GM21515 (cell line): ENCODE measurements around the gene PHLDB1.
"Not testable (repeated sequence)": the region's sequence is repeated elsewhere in the genome, so short reads cannot be mapped to it uniquely, and the experiment has no call there.

Experiments used
- ATAC-seq: cut with Tn5 transposase; IDR thresholded peaks from one replicate; pipeline ENCODE4 v1.9.1; 2021; ENCODE audit not compliant: unreplicated experiment

Gene PHLDB1

GRCh38 chr11:118605116-118605867, 2.1 kb upstream of the PHLDB1 start:
- no peak for ATAC-seq

GRCh38 chr11:118606157-118606843, 1.1 kb upstream of the PHLDB1 start:
- no peak for ATAC-seq

- no peak for ATAC-seq
These were observed 579 bp upstream of the PHLDB1 start for GRCh38 chr11:118606844-118607228.

- ATAC-seq = no peak
These were observed 1.2 kb downstream of the PHLDB1 start for GRCh38 chr11:118608360-118609227.

GRCh38 chr11:118609380-118610224, 2.2 kb downstream of the PHLDB1 start:
- no peak for ATAC-seq

- ATAC-seq = no peak
These were observed 2.9 kb downstream of the PHLDB1 start for GRCh38 chr11:118610225-118610772.

GRCh38 chr11:118610773-118611432, 3.5 kb downstream of the PHLDB1 start:
- ATAC-seq = no peak

- ATAC-seq = not testable (repeated sequence)
These were observed 4.0 kb downstream of the PHLDB1 start for GRCh38 chr11:118611433-118611795.

- ATAC-seq = no peak
These were observed 5.0 kb downstream of the PHLDB1 start for GRCh38 chr11:118612378-118612777.

- ATAC-seq = no peak
These were observed 7.1 kb downstream of the PHLDB1 start for GRCh38 chr11:118614511-118614910.

GRCh38 chr11:118615282-118615975, 8.0 kb downstream of the PHLDB1 start:
- ATAC-seq = no peak

- ATAC-seq = no peak
These were observed 8.6 kb downstream of the PHLDB1 start for GRCh38 chr11:118615976-118616371.

- ATAC-seq = no peak
These were observed 10.9 kb downstream of the PHLDB1 start for GRCh38 chr11:118618115-118618990.

GRCh38 chr11:118618991-118619375, 11.6 kb downstream of the PHLDB1 start:
- ATAC-seq = no peak

- ATAC-seq = no peak
These were observed 12.2 kb downstream of the PHLDB1 start for GRCh38 chr11:118619444-118620197.

- no peak for ATAC-seq
These were observed 13.2 kb downstream of the PHLDB1 start for GRCh38 chr11:118620529-118621070.

GRCh38 chr11:118621071-118621783, 13.8 kb downstream of the PHLDB1 start:
- ATAC-seq = no peak
